Left renal pelvis (tissue), 4 donors: ENCODE data around the gene MED31. TPM values are rescaled to one million over a fixed set of nuclear protein-coding genes. Genes with fewer than 3 reads are reported as not detected.
"Not testable (repeated sequence)": the region's sequence is repeated elsewhere in the genome, so short reads cannot be mapped to it uniquely, and the experiment has no call there.

Experiments
- DNase-seq, 4 donors: peaks; one replicate each; pipeline ENCODE4 v3.0.0-alpha.2; 2013; ENCODE audit warnings: low read depth in 4 of 4, low spot score in 3 of 4
- polyA plus RNA-seq, 4 donors: library from polyadenylated mRNA; unstranded; fragments of 120-200 nt; gene quantifications; one replicate each; pipeline ENCODE4 v1.2.1, GENCODE V29; 2013; ENCODE audit not compliant: insufficient read length in 4 of 4

MED31 gene
- polyA plus RNA-seq, 4 donors, result 21.9 to 29.5 (median 28.8) TPM

GRCh38 chr17:6632530-6632929 is 18.9 kb downstream of the MED31 start:
- DNase-seq, result no peak

GRCh38 chr17:6630390-6630789 is 21.0 kb downstream of the MED31 start:
- no peak for DNase-seq

GRCh38 chr17:6627019-6627418 is 24.4 kb downstream of the MED31 start:
- DNase-seq, result no peak

DNA sequence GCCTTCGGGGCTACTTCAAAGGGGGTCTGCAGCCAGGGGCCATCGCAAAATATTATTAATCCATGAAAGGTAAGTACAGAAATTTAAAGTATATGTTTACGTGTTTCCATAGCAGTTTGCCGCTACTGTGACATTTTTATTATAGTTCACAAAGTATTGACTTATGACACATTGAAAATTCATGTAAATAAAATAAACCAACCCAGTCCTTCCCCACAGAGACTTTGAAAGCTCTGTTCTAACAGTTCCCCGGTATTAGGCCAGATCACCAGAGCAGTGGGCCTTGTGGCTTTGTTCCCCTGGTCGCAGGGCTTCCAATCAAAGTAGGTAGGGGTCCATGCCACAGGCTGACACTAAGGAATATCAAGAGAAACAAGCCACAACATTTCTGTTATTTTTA is 24.8 kb downstream of the MED31 start:
- no peak for DNase-seq

DNA sequence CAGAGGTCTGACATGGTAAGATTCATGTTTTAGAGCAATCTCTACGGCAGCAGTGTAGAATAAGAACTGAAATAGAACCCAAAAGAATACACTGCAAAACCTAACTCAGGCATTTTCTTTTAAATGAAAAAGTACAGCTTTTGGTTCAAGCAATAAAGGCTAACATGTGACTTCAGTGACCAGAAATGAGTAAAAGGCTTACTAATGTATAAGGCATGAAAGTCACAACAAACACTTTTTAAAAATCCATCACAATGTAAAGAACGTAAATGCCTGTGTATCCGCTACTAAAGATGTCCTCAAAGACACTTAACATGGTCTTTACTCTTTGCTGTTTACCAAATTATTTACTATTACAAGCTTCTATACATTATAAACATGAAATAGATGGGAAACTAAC is 27.5 kb downstream of the MED31 start:
- no peak for DNase-seq

- no peak for DNase-seq
Observed at GRCh38 chr17:6611231-6611630, 40.2 kb downstream of the MED31 start.

DNA sequence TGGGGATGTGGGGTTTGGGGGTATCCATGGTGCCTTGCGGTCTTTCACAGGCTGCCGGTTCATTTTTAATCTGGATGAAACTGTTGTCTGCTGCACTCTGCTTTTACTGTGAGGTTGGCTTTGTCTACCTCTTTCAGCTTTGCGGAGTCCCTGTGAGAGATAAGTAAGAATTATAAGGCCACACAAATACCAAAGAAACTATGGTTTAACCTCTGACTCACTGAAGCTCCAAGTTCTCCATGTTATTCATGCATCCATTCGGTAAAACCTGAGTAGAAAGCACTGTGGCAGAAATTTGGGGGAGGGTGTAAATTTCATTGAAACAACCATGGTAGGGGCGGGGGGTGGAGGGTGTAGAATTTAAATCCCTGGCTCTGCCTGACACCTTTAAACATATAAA is 41.4 kb downstream of the MED31 start:
- no peak for DNase-seq

DNA sequence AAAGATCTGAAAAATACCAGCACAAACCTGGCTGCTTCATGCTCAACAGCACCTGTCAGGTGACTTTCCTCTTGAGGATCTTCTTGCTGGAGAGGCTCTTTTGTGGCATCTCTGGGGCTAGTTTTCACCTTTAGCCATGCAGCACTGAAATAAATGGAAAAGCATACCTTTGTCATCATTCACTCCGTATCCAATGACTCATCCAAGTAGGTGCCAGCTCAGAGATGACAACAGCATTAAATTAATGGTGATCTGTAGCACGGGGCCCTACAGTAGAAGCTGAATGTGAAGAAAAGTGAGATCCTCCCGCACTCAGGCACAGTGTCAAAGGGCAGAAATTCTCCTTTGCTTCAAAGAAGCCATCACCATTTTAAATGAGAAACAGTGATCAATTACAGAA is 43.1 kb downstream of the MED31 start:
- DNase-seq, result no peak

DNA sequence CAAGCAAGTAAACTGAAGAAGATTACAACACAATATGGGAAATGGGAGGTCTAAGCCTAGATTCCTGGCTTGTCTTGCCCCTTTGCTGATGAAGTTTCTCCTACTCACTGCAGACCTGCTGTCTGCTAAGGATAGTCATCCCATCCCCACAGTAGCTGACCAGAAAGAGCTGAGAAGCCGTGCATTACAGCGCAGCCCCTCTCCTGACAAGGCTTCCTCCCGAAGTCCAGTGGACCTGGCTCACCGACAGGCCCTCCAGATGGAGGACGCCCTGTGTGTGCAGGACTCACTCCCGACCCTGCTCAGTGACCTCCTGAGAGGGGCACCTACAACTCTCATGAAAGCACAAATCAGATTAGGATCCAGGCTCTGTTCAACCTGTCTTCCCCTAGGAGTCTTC is 46.3 kb downstream of the MED31 start:
- no peak for DNase-seq

DNA sequence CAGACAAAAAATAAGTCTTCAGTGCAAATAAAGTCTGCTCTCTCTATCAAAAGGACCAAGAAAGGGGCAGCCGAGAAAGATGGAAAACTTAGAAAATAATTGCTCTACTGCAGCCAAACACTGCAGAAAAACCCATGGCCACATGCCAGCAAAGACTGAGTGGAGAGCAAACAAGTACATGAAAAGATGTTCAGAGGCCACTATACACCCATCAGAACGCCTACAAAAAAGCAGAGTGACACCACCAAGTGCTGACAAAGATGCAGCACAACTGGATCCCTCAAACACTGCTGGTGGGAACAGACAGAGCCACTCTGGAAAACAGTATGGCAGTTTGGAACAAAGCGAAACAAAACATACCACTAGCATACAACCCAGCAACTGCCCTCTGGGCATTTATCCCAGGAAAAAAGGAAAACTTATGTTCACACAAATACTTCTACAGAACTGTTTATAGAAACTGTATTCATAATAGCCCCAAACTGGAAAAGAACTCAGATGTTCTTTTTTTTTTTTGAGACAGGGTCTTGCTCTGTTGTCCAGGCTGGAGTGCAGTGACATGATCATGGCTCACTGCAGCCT is 47.6 kb downstream of the MED31 start:
- DNase-seq, result peak in 1 of 4 donors; percentile 5

DNA sequence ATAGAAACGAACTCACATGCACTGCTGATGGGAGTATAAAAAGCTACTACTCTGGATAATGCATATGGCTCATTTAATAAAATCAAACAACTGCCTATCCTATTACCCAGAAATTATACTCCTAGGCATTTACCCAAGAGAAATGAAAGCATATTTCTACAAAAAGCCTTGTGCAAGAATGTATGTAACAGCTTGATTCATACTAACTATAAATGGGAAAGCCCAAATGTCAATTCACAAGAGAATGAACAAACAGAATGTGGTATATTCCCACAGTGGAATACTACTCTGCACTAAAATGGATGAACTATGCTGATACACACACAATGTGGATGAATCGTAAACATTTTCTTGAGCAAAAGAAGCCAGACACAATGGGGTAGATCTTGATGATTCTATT is 49.3 kb downstream of the MED31 start:
- DNase-seq, result no peak

DNA sequence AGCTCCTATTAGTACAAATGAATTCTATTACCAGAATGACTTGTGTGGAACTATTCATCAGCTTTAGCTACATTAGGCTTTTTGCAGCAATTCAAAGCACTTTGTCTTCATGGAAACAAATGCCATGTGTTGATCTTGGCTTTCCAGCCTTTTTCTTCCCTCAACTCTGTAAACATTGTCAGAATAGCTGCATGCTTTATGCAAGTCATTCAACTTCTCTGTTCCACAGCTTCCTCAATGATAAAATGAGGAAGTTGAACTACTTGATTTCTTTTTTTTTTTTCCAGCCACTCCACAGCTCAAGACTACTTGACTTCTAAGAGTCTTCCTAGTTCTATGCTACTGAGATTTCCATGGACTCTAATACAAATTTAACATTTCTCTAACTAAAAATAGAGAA is 52.0 kb downstream of the MED31 start:
- DNase-seq, result no peak

GRCh38 chr17:6597727-6598126 is 53.7 kb downstream of the MED31 start:
- DNase-seq, result no peak

DNA sequence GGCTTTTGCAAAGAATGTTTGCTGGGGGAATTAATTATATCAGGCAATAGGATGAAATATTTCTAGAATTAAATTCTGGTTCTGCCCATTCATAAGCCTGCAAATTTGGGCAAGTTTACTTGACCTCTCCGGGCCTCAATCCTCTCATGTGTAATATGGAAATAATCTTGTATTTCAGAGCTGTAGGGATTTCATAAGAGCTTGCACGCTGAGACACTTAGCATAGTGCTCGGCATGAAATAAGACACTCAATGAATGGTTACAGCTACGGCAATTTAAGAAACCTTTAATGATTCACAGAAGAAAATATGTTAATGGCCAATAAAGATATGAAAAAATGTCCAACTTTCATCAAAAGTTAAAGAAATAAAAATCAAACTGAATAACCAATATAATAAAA is 54.5 kb downstream of the MED31 start:
- DNase-seq, result no peak

DNA sequence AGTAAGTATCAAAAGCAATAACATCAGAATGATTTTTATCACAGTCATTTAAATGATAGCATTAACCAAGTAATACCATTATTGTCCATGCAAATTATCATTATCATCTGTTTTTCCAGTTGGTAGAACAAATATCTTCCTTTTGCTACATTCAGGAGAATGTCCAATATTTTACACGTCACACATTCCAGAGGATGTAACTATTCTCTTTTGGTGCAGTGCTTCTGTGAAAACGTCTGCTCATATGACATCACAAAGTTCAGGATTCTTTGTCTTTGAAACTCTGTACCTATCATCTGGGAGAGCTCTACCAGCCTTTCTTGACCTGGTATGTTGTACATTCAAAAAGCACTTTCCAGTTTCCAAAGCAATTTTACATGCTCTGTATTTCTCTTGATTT is 54.9 kb downstream of the MED31 start:
- no peak for DNase-seq

- DNase-seq, result no peak
Observed at GRCh38 chr17:6596081-6596480, 55.3 kb downstream of the MED31 start.

DNA sequence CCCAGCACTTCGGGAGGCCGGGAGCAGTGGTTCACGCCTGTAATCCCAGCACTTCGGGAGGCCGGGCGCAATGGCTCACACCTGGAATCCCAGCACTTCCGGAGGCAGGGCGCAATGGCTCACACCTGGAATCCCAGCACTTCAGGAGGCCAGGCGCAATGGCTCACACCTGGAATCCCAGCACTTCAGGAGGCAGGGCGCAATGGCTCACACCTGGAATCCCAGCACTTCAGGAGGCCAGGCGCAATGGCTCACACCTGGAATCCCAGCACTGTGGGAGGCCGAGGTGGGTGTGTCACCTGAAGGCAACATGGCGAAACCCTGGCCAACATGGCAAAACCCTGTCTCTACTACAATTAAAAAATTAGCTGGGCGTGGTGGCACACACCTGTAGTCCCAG is 58.0 kb downstream of the MED31 start:
- not testable (repeated sequence) for DNase-seq

Other genes starting within 250 kb of the MED31 start
- gene AIPL1, start 216.5 kb downstream of the MED31 start, polyA plus RNA-seq, result under 1 TPM; 0.04 to 0.08 (median 0.06) TPM
- gene PIMREG, start 207.2 kb downstream of the MED31 start, polyA plus RNA-seq, result 10 to 100 TPM; 12.0 to 24.1 (median 19.9) TPM
- 10 to 100 TPM in 1 of 4 donors, 1 to 10 TPM in 3; 7.6 to 16.5 (median 9.4) TPM for gene PITPNM3, start 95.0 kb downstream of the MED31 start, polyA plus RNA-seq
- gene KIAA0753, start 10.9 kb downstream of the MED31 start, polyA plus RNA-seq, result 10 to 100 TPM; 28.7 to 39.7 (median 37.6) TPM
- gene TXNDC17, start 10.5 kb downstream of the MED31 start, polyA plus RNA-seq, result 10 to 100 TPM; 49.1 to 91.7 (median 82.0) TPM
- gene C17orf100, start 157 bp upstream of the MED31 start, polyA plus RNA-seq, result 10 to 100 TPM in 2 of 4 donors, 1 to 10 TPM in 2; 8.0 to 12.7 (median 9.6) TPM
- 1 to 10 TPM in 3 of 4 donors, under 1 TPM in 1; 0.57 to 3.4 (median 2.3) TPM for gene SLC13A5, start 61.8 kb upstream of the MED31 start, polyA plus RNA-seq
- gene XAF1, start 104.4 kb upstream of the MED31 start, polyA plus RNA-seq, result 10 to 100 TPM in 2 of 4 donors, 1 to 10 TPM in 2; 4.7 to 15.4 (median 11.0) TPM
- gene FBXO39, start 124.6 kb upstream of the MED31 start, polyA plus RNA-seq, result under 1 TPM in 3 of 4 donors, not detected in 1; 0.08 to 0.29 (median 0.20) TPM
- under 1 TPM in 3 of 4 donors, not detected in 1; 0.34 to 0.67 (median 0.53) TPM for gene TEKT1, start 180.1 kb upstream of the MED31 start, polyA plus RNA-seq